ENCODE data around the gene PELI2.

Gene PELI2

DNA sequence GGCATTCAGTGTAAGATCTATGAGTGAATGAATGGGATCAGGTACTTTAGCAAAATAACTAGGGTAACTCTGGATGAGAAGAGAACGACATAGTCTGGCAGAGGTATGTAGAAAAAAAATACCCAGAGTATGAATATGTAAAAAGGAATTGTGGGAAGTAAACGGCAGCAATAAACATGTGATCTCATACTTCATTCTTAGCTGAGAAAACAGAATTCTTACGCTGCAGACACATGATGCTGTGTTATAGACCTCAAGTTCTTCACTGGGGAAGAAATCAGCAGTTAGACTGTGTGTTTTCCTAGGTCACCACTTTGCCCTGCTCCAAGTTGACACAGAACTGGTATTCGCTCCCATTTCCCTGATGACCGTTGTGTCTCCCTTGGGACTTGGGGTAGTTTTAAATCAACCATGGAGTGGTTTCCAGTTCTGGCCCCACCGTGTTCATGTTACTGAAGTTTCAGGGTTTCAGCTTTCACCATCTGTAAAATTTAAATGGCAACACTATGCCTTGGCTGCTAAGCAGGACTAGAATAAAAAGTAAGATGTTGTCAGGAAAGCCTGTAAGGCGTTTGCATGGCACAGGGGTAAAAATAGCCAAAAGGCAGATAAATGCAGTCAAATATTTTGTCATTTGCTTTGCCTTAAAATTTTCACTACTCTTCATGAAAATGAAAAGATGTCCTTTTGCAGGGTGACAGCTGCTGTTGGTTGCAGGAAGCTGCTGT, 223.7 kb downstream of the PELI2 start:
- peaks cover 22% of the 10 kb centered on the region for H3K4me1 ChIP-seq (ENCODE audit: insufficient read depth, low read length)
- peak overlapping the region in 1 of 2 donors; percentile 11 for H3K4me3 ChIP-seq (ENCODE audit: low read depth in 1 of 2, low read length in 2 of 2)
- H3K27ac ChIP-seq (ENCODE audit: low read depth, low read length): no peak overlapping the region
- H3K36me3 ChIP-seq (ENCODE audit: insufficient read depth, low read length): no peaks in the 10 kb centered on the region
- H3K9me3 ChIP-seq (ENCODE audit: low read length): no peaks in the 10 kb centered on the region
- H3K9ac ChIP-seq (ENCODE audit: low read length): no peak overlapping the region
- no peaks in the 10 kb centered on the region for H3K27me3 ChIP-seq (ENCODE audit: control insufficient read depth in 1 of 2, insufficient read depth in 2 of 2, low read length in 2 of 2)

DNA sequence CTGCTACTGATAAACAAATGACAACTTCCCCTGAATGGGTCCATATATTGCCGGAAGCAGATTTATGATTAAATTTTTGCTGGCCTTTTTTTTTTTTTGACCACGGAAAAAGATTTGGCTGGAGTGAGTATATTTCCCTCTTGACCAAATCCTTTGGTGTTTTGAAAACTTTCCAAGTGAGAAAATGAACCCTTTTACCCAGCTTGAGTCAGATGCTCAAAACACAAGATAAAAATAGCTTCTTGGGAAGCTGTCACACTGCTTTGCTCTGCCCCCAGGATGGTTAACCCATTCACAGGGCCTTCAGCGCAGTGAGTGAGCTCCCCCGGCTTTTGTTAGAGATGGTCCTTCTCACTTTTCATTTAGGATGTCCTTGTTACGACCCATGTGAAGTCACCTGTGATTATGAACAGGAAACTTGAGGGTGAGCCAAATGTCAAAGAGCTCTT, 224.3 kb downstream of the PELI2 start:
- Histone ChIP-seq H3K36me3 (ENCODE audit: insufficient read depth, low read length) (no peaks in the 10 kb centered on the region), H3K4me3 (ENCODE audit: low read depth in 1 of 2, low read length in 2 of 2) (peak overlapping the region in 1 of 2 donors; percentile 11), H3K9ac (ENCODE audit: low read length) (no peak overlapping the region), H3K27ac (ENCODE audit: low read depth, low read length) (peak overlapping the region; percentile 3), H3K27me3 (ENCODE audit: control insufficient read depth in 1 of 2, insufficient read depth in 2 of 2, low read length in 2 of 2) (no peaks in the 10 kb centered on the region), H3K9me3 (ENCODE audit: low read length) (no peaks in the 10 kb centered on the region), H3K4me1 (ENCODE audit: insufficient read depth, low read length) (peaks cover 22% of the 10 kb centered on the region)

DNA sequence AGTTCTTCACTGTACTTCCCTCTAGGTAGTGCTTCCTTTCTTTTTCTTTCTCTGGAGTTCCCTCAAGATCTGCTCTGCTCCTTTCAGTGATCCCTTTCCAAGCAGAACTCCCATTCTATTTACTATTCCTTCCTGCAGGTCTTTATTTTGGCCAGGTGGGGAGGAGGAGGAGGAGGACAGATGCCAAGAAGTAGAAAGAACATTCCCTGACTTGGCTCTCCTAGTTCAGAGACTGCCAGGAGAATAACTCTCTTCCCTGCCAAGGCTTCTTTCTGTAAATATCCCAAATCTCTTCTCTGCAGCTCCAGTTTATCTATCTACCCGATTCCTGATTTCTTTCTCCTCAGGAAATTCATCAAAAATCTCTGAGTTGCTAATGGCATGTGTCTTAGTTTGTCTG, 231.7 kb downstream of the PELI2 start:
- no peaks in the 10 kb centered on the region for H3K36me3 ChIP-seq (ENCODE audit: insufficient read depth, low read length)
- H3K27me3 ChIP-seq (ENCODE audit: control insufficient read depth in 1 of 2, insufficient read depth in 2 of 2, low read length in 2 of 2): no peaks in the 10 kb centered on the region
- H3K4me1 ChIP-seq (ENCODE audit: insufficient read depth, low read length): no peaks in the 10 kb centered on the region
- no peak overlapping the region for H3K27ac ChIP-seq (ENCODE audit: low read depth, low read length)
- H3K9ac ChIP-seq (ENCODE audit: low read length): no peak overlapping the region
- no peaks in the 10 kb centered on the region for H3K9me3 ChIP-seq (ENCODE audit: low read length)
- no peak overlapping the region for H3K4me3 ChIP-seq (ENCODE audit: low read depth in 1 of 2, low read length in 2 of 2)
